ENCODE measurements around the gene GTPBP10. TPM values are rescaled to one million over a fixed set of nuclear protein-coding genes. Genes with fewer than 3 reads are reported as not detected.

GTPBP10 gene
- total RNA-seq, 1 experiment from 2014 or later: 18.5 TPM

GRCh38 chr7:90413185-90413528 is 66.6 kb downstream of the GTPBP10 start (continued):
- TF ChIP-seq, protein P1, sequence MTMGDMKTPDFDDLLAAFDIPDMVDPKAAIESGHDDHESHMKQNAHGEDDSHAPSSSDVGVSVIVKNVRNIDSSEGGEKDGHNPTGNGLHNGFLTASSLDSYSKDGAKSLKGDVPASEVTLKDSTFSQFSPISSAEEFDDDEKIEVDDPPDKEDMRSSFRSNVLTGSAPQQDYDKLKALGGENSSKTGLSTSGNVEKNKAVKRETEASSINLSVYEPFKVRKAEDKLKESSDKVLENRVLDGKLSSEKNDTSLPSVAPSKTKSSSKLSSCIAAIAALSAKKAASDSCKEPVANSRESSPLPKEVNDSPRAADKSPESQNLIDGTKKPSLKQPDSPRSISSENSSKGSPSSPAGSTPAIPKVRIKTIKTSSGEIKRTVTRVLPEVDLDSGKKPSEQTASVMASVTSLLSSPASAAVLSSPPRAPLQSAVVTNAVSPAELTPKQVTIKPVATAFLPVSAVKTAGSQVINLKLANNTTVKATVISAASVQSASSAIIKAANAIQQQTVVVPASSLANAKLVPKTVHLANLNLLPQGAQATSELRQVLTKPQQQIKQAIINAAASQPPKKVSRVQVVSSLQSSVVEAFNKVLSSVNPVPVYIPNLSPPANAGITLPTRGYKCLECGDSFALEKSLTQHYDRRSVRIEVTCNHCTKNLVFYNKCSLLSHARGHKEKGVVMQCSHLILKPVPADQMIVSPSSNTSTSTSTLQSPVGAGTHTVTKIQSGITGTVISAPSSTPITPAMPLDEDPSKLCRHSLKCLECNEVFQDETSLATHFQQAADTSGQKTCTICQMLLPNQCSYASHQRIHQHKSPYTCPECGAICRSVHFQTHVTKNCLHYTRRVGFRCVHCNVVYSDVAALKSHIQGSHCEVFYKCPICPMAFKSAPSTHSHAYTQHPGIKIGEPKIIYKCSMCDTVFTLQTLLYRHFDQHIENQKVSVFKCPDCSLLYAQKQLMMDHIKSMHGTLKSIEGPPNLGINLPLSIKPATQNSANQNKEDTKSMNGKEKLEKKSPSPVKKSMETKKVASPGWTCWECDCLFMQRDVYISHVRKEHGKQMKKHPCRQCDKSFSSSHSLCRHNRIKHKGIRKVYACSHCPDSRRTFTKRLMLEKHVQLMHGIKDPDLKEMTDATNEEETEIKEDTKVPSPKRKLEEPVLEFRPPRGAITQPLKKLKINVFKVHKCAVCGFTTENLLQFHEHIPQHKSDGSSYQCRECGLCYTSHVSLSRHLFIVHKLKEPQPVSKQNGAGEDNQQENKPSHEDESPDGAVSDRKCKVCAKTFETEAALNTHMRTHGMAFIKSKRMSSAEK (CRISPR knock-in tag; IDR thresholded peaks at IDR 0.05; ENCODE audit: borderline replicate concordance): no peak
- no peak for TF ChIP-seq ZNF671 (CRISPR knock-in tag; IDR thresholded peaks at IDR 0.05)

- H3K4me3 Mint-ChIP-seq: no peak overlapping the region
- H3K9me3 Mint-ChIP-seq: peaks cover 29% of the 10 kb centered on the region
- H3K27me3 Mint-ChIP-seq (ENCODE audit: low read depth): no peaks in the 10 kb centered on the region
- ATAC-seq (no peak), DNase-seq (ENCODE audit: low spot score) (no peak)
- TF ChIP-seq, protein P2, sequence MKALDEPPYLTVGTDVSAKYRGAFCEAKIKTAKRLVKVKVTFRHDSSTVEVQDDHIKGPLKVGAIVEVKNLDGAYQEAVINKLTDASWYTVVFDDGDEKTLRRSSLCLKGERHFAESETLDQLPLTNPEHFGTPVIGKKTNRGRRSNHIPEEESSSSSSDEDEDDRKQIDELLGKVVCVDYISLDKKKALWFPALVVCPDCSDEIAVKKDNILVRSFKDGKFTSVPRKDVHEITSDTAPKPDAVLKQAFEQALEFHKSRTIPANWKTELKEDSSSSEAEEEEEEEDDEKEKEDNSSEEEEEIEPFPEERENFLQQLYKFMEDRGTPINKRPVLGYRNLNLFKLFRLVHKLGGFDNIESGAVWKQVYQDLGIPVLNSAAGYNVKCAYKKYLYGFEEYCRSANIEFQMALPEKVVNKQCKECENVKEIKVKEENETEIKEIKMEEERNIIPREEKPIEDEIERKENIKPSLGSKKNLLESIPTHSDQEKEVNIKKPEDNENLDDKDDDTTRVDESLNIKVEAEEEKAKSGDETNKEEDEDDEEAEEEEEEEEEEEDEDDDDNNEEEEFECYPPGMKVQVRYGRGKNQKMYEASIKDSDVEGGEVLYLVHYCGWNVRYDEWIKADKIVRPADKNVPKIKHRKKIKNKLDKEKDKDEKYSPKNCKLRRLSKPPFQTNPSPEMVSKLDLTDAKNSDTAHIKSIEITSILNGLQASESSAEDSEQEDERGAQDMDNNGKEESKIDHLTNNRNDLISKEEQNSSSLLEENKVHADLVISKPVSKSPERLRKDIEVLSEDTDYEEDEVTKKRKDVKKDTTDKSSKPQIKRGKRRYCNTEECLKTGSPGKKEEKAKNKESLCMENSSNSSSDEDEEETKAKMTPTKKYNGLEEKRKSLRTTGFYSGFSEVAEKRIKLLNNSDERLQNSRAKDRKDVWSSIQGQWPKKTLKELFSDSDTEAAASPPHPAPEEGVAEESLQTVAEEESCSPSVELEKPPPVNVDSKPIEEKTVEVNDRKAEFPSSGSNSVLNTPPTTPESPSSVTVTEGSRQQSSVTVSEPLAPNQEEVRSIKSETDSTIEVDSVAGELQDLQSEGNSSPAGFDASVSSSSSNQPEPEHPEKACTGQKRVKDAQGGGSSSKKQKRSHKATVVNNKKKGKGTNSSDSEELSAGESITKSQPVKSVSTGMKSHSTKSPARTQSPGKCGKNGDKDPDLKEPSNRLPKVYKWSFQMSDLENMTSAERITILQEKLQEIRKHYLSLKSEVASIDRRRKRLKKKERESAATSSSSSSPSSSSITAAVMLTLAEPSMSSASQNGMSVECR (CRISPR knock-in tag; IDR thresholded peaks at IDR 0.05; ENCODE audit: borderline replicate concordance): no peak
- TF ChIP-seq FOXK1 (CRISPR knock-in tag; IDR thresholded peaks at IDR 0.05): no peak
- TF ChIP-seq HMGA2 (CRISPR knock-in tag; IDR thresholded peaks at IDR 0.05): no peak
- no peak for TF ChIP-seq ZNF138 (CRISPR knock-in tag; conservative IDR thresholded peaks at IDR 0.05)
- TF ChIP-seq, protein P3, sequence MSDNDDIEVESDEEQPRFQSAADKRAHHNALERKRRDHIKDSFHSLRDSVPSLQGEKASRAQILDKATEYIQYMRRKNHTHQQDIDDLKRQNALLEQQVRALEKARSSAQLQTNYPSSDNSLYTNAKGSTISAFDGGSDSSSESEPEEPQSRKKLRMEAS (CRISPR knock-in tag; IDR thresholded peaks at IDR 0.05): no peak
- TF ChIP-seq, protein P4, sequence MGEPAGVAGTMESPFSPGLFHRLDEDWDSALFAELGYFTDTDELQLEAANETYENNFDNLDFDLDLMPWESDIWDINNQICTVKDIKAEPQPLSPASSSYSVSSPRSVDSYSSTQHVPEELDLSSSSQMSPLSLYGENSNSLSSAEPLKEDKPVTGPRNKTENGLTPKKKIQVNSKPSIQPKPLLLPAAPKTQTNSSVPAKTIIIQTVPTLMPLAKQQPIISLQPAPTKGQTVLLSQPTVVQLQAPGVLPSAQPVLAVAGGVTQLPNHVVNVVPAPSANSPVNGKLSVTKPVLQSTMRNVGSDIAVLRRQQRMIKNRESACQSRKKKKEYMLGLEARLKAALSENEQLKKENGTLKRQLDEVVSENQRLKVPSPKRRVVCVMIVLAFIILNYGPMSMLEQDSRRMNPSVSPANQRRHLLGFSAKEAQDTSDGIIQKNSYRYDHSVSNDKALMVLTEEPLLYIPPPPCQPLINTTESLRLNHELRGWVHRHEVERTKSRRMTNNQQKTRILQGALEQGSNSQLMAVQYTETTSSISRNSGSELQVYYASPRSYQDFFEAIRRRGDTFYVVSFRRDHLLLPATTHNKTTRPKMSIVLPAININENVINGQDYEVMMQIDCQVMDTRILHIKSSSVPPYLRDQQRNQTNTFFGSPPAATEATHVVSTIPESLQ (CRISPR knock-in tag; IDR thresholded peaks at IDR 0.05): no peak
- no peak for TF ChIP-seq GRHL2 (CRISPR knock-in tag; IDR thresholded peaks at IDR 0.05; ENCODE audit: insufficient replicate concordance, severe bottlenecking)
- CTCF ChIA-PET: interaction anchor here (0.8 to 1.8 kb wide), 3 partner anchors 18 to 109 kb away, joined by 4 to 9 read pairs (median 5); no protein-coding TSS in a partner anchor
- POLR2A ChIA-PET: no interaction called here
- H3K27ac Mint-ChIP-seq: no peak overlapping the region
- no peaks in the 10 kb centered on the region for H3K4me1 Mint-ChIP-seq
- peaks cover 25% of the 10 kb centered on the region for H3K36me3 Mint-ChIP-seq
Measured at GRCh38 chr7:90421651-90422050, 75.1 kb downstream of the GTPBP10 start.

GRCh38 chr7:90424720-90425119 is 78.2 kb downstream of the GTPBP10 start:
- H3K4me3 Mint-ChIP-seq: no peak overlapping the region
- H3K27ac Mint-ChIP-seq: no peak overlapping the region
- no peaks in the 10 kb centered on the region for H3K4me1 Mint-ChIP-seq
- no peak for DNase-seq (ENCODE audit: low spot score)
- peaks cover 33% of the 10 kb centered on the region for H3K9me3 Mint-ChIP-seq
- TF ChIP-seq SP1 (CRISPR knock-in tag; conservative IDR thresholded peaks at IDR 0.05) (no peak), PRRX2 (CRISPR knock-in tag; IDR thresholded peaks at IDR 0.05) (no peak), TEAD1 (CRISPR knock-in tag; IDR thresholded peaks at IDR 0.05) (no peak), E2F5 (CRISPR knock-in tag; IDR thresholded peaks at IDR 0.05) (no peak)
- no peaks in the 10 kb centered on the region for H3K27me3 Mint-ChIP-seq (ENCODE audit: low read depth)
- no peak for ATAC-seq
- CTCF ChIA-PET: no interaction called here
- peaks cover 25% of the 10 kb centered on the region for H3K36me3 Mint-ChIP-seq
- POLR2A ChIA-PET: no interaction called here
